Activated gamma-delta T cell treated with anti-CD3 and anti-CD28 coated beads, Interleukin-2, amount 50 U/mL, for 16 hours (primary cell): ENCODE measurements around the gene UBQLN3.
A peak's percentile ranks its signal among the peaks of the same experiment; 100 is the strongest.

Experiments used
- DNase-seq: peaks from one replicate; pipeline ENCODE4 v3.0.0-alpha.2; 2020; ENCODE audit warnings: low read depth

The UBQLN3 gene

DNA sequence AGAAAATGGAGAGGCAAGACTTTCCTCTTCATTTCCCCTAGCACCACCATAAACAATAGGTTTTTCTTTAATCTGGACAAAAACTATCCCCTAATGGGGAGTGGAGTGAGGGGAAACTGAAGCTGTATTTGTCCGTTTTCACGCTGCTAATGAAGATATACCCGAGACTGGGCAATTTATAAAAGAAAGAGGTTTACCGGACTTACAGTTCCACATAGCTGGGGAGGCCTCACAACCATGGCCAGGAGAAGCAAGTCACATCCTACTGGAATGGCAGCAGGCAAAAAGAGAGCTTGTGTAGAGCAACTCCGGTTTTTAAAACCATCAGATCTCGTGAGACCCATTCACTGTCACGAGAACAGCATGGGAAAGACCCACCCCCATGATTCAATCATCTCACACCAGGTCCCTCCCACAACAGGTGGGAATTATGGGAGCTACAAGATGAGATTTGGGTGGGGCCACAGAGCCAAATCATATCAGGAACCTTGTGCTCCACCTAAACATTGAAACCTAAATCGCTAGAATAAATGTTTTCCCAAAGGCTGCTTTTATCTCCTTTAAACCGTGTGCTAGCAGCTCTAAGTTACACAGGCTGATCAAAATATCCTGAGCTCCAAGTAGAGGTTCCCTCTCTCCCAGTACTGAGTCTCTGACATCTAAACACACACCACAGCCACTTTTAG lies 4.3 kb downstream of the UBQLN3 start:
- DNase-seq: no peak

DNA sequence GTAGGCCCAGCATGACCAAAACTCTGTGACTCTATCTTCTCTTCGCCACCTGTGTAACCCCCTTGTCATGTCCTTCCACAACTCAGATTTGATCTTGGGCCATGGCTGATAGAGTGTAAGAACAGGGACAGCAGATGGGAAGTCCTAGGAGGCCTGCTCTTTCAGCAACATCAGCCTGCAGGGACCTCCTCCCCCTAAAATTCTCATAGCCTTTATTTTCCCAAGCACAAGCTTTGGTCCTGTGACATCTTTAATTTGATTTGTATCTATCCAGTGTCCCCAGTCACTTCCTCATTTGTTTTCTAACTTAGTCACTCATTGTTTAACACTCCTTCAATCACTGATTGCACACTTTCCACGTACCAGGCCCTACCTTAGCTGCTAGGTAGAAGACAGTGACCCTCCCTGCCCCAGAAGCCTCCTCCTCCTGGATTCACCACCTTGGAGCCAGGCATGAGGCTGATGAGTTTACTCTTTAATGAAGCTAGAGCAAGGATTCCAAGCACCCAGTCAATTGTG lies 5.3 kb downstream of the UBQLN3 start:
- no peak for DNase-seq

DNA sequence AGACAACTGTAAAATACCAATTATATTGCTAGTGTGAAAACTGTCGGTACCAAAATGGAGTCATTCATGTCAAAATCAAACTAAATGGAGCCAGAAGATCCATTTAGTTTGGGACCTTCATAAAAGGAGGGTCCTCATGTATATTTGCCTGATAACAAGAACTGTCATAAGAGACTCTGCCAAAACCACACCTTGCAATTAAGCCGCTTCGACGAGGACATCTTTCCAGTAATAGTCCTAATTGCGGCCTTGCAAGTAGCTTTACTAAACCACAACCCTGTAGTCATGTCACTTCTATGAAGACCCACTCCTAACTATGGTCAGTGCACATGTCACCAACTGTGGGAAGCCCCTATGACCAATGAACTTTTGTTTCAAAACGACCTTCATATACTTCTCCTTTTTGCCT lies 9.4 kb downstream of the UBQLN3 start:
- no peak for DNase-seq

DNA sequence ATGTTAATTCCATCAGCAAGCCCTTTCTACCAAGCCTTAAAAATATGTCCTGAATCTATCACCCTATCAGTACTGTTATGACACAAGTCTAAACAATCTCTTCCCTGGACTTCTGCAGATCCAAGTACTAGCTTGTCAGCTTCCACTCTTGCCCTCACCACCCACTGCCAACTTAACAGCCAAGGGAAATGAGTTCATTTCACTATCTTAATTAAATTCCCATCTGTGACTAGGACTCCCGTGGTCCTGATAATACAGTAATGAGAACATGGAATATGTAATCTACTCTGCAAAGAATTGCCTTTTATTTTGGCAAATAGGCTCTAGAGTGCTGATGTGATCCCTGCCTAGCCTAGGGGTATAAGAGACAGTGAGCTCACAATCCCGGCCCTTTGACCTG lies 10.1 kb downstream of the UBQLN3 start:
- no peak for DNase-seq

DNA sequence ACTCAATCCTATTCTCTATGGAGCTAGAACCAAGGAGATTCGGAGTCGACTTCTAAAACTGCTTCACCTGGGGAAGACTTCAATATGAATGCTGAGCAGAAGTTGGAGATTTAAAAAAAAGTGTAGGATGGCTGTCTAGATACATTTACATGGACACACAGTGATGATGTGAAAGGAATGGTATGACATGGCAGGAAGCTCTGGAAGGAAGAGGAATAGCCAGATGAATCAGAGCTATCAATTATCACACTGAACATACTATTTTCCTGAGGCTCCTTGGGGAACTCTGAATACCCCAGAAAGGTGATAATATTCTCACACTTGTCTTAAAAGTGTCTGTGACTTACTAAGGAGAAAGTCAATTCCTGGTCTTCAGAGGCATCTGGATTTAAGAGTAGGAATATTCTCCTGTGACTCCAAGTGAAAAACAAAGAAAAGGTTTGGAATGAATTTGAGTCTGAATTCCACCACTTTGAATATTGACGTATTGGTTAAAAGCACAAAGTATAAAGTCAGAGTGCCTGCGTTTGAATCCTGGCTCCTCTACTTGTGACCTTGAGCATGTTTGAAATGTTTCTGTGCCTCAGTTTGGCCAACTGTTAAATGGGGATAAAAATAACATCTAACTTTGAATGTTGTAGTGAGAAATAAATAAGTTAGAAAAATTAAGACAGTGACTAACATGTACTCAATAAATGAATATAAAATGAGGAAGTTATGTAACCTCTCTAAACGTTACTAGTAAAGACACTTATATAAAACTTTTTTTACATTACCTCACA lies 20.0 kb downstream of the UBQLN3 start:
- no peak for DNase-seq

DNA sequence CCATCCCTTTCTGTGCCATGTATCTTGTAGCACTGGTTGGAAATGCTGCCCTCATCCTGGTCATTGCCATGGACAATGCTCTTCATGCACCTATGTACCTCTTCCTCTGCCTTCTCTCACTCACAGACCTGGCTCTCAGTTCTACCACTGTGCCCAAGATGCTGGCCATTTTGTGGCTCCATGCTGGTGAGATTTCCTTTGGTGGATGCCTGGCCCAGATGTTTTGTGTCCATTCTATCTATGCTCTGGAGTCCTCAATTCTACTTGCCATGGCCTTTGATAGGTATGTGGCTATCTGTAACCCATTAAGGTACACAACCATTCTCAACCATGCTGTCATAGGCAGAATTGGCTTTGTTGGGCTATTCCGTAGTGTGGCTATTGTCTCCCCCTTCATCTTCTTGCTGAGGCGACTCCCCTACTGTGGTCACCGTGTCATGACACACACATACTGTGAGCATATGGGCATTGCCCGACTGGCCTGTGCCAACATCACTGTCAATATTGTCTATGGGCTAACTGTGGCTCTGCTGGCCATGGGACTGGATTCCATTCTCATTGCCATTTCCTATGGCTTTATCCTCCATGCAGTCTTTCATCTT lies 20.9 kb downstream of the UBQLN3 start:
- no peak for DNase-seq

DNA sequence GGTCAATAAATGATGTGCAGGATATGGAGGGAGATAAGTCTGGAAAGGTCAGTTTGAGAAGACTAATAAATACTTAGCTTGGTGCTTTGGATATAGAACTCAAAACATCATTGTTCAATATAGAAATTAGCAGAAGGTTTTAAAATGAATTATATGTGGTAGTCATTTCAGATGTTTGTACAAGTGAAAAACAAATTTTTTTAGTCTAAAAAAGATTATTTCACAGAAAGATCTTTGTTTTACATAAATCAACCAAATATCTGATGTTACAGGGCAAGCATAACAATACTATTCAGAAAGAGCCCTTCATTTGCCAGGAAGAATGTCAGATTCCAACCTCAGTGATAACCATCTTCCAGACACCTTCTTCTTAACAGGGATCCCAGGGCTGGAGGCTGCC lies 21.4 kb downstream of the UBQLN3 start, which contains the start of gene OR52D1:
OR52D1 (plus strand) TSS at position 301 of the 400 bp plus-strand sequence; CDS start at position 323, 22 bp downstream.
- DNase-seq: no peak

DNA sequence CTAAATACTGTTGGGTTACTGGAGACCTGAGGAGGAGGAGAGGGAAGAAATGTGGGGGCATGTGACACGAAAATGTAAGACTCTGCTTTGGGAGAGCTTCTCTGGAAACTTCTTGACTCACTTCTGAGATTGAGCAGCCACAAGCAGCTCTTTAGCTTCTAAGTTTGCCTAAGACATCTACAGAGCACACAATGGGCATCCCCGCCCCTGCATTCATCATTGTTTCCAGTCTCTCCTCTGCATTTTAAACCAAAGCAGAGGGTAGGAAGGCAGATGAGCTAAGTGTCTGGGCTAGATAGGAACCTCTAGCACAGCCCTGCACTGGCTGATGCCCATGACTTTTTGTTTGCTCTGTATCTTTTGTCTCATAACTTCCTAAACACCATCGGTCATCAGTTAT lies 23.3 kb downstream of the UBQLN3 start:
- no peak for DNase-seq

DNA sequence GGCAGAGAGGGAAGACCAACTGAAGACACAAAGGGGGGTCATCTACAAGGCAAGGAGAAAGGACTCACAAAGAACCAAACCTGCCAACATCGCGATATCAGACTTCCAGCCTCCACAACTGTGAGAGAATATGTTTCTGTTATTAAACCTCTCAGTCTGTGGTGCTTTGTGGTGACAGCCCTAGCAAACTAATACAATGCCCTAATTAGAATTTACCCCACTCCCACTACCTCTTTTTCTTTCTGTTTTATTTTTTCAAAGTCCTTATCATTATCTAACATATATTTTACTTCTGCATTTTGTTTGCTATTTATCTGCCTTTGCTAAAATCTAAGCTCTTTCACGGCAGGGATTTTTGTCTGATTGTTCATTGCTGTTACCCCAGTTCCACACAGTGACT lies 23.8 kb downstream of the UBQLN3 start:
- no peak for DNase-seq

DNA sequence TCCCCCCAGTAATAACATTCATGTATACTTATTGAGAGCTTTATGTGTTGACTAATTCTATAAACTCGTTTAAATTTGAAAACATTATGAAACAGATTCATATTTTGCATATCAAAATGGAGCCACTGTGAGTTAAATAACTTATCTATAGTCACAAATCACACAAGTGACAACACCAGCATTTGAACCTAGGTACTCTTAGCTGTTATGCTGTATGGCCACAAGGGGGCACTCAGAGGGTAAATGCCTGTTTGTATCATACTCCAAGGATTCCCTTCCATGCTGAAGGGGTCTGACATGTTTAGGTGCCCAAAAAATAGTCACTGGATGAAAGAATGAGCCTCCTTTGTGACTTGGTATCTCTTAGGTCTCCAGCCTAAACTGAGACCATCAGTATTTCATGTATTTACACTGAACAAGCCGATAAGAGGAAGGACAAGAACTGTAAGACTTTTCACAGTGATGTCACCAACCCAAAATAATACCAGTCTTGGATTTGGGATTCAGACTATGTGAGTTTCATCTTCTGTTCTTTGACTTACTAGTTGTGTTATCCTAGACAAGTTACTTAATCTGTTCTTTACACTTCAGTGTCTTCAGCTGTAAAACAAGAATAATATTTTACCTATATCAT lies 33.5 kb downstream of the UBQLN3 start:
- DNase-seq: peak; percentile 7

DNA sequence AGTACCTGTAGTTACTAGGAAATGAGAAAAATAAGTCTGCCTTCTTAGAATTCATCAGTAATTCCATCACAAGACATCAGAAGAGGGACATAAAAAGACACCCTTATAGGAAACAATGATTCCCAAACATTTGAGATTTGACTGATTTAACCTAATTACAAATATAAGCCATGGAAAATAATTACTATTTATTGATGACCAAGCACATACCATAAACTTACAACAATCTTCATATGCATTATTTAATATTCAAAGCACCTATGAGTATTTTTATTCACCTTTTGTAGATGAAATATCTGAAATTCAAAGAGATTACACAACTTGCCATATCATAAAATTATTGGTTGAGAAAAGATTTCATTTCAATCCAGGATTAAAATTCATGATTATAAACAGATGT lies 35.8 kb downstream of the UBQLN3 start:
- no peak for DNase-seq

DNA sequence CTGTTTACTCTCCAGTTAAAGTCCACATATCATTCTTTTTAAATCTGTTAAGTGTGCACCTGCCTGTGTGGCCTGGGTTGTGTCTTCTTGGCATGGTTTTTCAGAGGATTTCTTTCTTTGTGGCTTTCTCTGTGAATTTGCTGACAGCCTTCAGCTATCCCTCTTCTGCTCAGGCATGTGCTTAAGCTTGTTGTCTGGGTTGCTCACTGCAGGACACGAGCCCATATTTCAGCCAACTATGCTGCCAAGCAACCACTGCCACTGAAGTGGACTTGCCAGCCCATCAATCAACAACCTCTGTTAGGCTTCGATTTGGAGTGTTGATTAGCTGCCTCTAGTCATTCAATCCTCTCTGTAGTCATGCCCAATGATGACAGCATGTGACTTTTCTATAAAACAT lies 42.2 kb downstream of the UBQLN3 start:
- no peak for DNase-seq

DNA sequence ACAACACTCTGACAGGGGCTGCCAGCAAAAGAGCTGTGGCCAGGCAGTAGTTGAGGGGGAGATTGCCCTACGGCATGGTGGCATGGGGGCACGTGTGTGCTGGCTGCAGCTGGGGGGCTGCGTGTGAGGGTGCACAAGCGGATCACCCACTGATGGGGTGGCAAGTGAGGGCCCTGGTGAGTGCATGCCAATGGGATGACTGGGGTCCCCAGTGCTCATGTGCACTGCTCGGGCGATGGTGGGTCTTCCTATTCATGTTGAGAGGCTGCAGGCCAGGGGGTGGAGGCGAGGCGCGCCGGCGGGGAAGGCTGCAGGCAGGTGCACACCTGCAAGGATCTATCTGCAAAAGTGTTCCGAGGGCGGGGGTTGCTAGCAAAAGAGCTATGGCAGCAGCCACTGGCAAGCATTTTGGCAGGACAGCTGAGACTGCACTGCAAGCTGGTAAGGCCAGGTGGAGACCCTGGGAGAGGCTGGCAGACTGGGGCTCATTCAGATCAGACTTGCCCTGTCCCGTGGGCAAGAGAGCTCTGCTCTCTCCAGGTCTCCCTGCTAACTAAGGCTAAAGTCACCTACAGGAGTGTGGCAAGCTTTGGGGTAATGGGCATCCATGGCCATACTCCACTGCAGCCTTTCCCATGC lies 48.7 kb downstream of the UBQLN3 start:
- no peak for DNase-seq
